ENCODE data around the gene PNMA1. TPM values are rescaled to one million over a fixed set of nuclear protein-coding genes. Genes with fewer than 3 reads are reported as not detected.

The PNMA1 gene
- total and polyA plus RNA-seq, 11 donors: 7.4 to 32.3 (median 25.9) TPM

- ATAC-seq: no peak
- DNase-seq: no peak
- no peak overlapping the region for H3K27ac ChIP-seq
- H3K36me3 ChIP-seq: peaks cover 0 to 21% (median 13%) of the 10 kb centered on the region in 9 donors
- WGBS, 4 donors: 94 to 99% (median 96%) methylated on average over 4 of the region's 4 CpGs
- no peaks in the 10 kb centered on the region for H3K9me3 ChIP-seq
- intact Hi-C loops (cut with DNase I): no loop called here
- H3K4me3 ChIP-seq: no peak overlapping the region
- TF ChIP-seq CTCF (IDR thresholded peaks at IDR 0.05): no peak
- TF ChIP-seq POLR2A (IDR thresholded peaks at IDR 0.05): no peak
- no peaks in the 10 kb centered on the region for H3K27me3 ChIP-seq
- H3K4me1 ChIP-seq: no peaks in the 10 kb centered on the region
Observed at GRCh38 chr14:73678698-73679097, 35.5 kb downstream of the PNMA1 start.

- H3K4me3 ChIP-seq: no peak overlapping the region
- no peaks in the 10 kb centered on the region for H3K9me3 ChIP-seq
- H3K36me3 ChIP-seq: peaks cover 0 to 35% (median 13%) of the 10 kb centered on the region in 9 donors
- DNase-seq: no peak
- TF ChIP-seq CTCF (IDR thresholded peaks at IDR 0.05): no peak
- TF ChIP-seq POLR2A (IDR thresholded peaks at IDR 0.05): no peak
- H3K27me3 ChIP-seq: no peaks in the 10 kb centered on the region
- H3K27ac ChIP-seq: no peak overlapping the region
- no peaks in the 10 kb centered on the region for H3K4me1 ChIP-seq
- intact Hi-C loops (cut with DNase I): no loop called here
- WGBS, 4 donors: 95 to 100% (median 97%) methylated on average over 3 of the region's 3 CpGs
- no peak for ATAC-seq
Observed at GRCh38 chr14:73674986-73675385, 39.2 kb downstream of the PNMA1 start.

- Histone ChIP-seq H3K36me3 (peaks cover 0 to 31% (median 8%) of the 10 kb centered on the region in 9 donors), H3K4me3 (no peak overlapping the region), H3K27me3 (no peaks in the 10 kb centered on the region), H3K27ac (no peak overlapping the region), H3K4me1 (peaks cover 0 to 4% (median 0%) of the 10 kb centered on the region in 12 donors), H3K9me3 (no peaks in the 10 kb centered on the region)
- 82 to 91% (median 87%) methylated on average over 3 of the region's 3 CpGs for WGBS, 4 donors
- ATAC-seq: no peak
- no peak for TF ChIP-seq POLR2A (IDR thresholded peaks at IDR 0.05)
- no peak for TF ChIP-seq CTCF (IDR thresholded peaks at IDR 0.05)
- intact Hi-C loops (cut with DNase I): no loop called here
- no peak for DNase-seq
Observed at GRCh38 chr14:73667854-73668253, 46.3 kb downstream of the PNMA1 start.

GRCh38 chr14:73666583-73666982, 47.6 kb downstream of the PNMA1 start:
- intact Hi-C loops (cut with DNase I): no loop called here
- DNase-seq (no peak), ATAC-seq (no peak)
- Histone ChIP-seq H3K36me3 (peaks cover 0 to 34% (median 8%) of the 10 kb centered on the region in 9 donors), H3K27ac (no peak overlapping the region), H3K9me3 (peaks cover 0 to 5% (median 0%) of the 10 kb centered on the region in 12 donors), H3K4me1 (peaks cover 0 to 4% (median 0%) of the 10 kb centered on the region in 12 donors), H3K4me3 (no peak overlapping the region), H3K27me3 (no peaks in the 10 kb centered on the region)
- TF ChIP-seq POLR2A (IDR thresholded peaks at IDR 0.05) (no peak), CTCF (IDR thresholded peaks at IDR 0.05) (no peak)
- 84 to 93% (median 86%) methylated on average over 5 of the region's 5 CpGs for WGBS, 4 donors

Measured in heart left ventricle (tissue), 16 donors.